ENCODE measurements around the gene CDK6.

Gene CDK6

GRCh38 chr7:92723943-92724342 lies 112.4 kb downstream of the CDK6 start:
- TF ChIP-seq, protein P1, sequence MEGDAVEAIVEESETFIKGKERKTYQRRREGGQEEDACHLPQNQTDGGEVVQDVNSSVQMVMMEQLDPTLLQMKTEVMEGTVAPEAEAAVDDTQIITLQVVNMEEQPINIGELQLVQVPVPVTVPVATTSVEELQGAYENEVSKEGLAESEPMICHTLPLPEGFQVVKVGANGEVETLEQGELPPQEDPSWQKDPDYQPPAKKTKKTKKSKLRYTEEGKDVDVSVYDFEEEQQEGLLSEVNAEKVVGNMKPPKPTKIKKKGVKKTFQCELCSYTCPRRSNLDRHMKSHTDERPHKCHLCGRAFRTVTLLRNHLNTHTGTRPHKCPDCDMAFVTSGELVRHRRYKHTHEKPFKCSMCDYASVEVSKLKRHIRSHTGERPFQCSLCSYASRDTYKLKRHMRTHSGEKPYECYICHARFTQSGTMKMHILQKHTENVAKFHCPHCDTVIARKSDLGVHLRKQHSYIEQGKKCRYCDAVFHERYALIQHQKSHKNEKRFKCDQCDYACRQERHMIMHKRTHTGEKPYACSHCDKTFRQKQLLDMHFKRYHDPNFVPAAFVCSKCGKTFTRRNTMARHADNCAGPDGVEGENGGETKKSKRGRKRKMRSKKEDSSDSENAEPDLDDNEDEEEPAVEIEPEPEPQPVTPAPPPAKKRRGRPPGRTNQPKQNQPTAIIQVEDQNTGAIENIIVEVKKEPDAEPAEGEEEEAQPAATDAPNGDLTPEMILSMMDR (IDR thresholded peaks at IDR 0.05; ENCODE audit: insufficient read depth, low read depth, low read length, missing control alignments): no peak
- no peak for DNase-seq (ENCODE audit: low read depth)
- H3K4me3 ChIP-seq (ENCODE audit: low read length): no peak overlapping the region

DNA sequence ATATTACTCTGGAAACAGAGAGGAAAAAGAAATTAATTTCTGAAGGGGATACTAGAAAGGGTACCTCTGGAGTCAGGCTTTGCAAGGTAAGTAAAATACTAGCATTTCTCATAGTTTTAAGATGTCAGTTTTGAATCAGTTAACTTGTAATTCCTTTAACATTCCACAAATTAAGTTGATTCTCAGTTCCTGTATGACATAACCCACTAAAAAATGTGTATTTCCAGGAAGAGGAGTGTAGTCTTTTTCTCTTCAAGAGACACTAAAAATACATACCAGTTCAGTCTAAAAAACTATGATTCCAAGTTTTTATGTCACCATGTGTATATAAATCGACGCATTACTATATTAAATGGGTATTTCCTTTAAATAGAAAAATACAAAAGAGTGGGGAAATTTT lies 113.2 kb downstream of the CDK6 start:
- no peak overlapping the region for H3K4me3 ChIP-seq (ENCODE audit: low read length)
- TF ChIP-seq, protein P1 (IDR thresholded peaks at IDR 0.05; ENCODE audit: insufficient read depth, low read depth, low read length, missing control alignments): no peak
- DNase-seq (ENCODE audit: low read depth): no peak

- TF ChIP-seq, protein P1 (IDR thresholded peaks at IDR 0.05; ENCODE audit: insufficient read depth, low read depth, low read length, missing control alignments): no peak
- peak; percentile 37 for DNase-seq (ENCODE audit: low read depth)
These were observed 113.8 kb downstream of the CDK6 start for GRCh38 chr7:92722541-92722940.

DNA sequence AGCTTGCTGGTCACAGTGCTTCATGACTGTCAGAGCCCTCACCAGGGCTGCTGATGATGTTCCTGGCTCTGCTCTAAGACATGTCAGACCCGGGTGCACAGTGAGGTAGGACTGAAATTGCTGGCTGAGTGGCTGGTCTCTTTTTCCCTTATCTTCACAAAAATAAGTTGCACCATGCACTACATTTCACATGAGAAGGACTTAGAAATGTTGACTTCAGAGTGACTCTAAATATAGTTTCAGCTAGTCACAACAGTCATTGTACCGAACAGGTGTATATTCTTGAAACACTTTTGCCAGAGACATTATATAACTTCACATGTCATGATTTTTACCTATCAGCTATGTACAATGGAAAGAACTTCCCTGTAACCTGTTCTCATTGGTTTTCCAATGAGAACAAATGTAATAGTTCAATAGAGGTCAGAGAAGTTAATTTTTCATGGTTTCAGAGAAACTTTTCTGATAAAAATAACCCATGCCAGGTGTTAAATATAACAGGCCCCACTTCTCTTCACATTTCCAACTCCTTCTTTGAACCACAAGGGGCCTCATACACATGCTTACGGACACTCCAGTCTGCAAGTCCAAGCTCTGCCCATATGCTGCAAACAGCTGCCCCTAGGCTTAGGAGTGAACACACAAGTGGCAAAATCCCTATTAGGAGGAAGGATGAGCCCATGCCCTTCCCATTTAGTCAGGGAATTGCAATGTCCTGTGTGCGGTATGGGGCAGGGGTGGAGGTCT lies 115.6 kb downstream of the CDK6 start:
- DNase-seq (ENCODE audit: low read depth): no peak
- TF ChIP-seq, protein P1 (IDR thresholded peaks at IDR 0.05; ENCODE audit: insufficient read depth, low read depth, low read length, missing control alignments): no peak
- H3K4me3 ChIP-seq (ENCODE audit: low read length): no peak overlapping the region

More at GRCh38 chr7:92722541-92722940, 113.8 kb downstream of the CDK6 start:
- no peak overlapping the region for H3K4me3 ChIP-seq (ENCODE audit: low read length)

GRCh38 chr7:92717993-92718716 lies 118.2 kb downstream of the CDK6 start:
- DNase-seq (ENCODE audit: low read depth): peak; percentile 74
- peak overlapping the region; percentile 20 for H3K4me3 ChIP-seq (ENCODE audit: low read length)
- TF ChIP-seq, protein P1 (IDR thresholded peaks at IDR 0.05; ENCODE audit: insufficient read depth, low read depth, low read length, missing control alignments): no peak

DNA sequence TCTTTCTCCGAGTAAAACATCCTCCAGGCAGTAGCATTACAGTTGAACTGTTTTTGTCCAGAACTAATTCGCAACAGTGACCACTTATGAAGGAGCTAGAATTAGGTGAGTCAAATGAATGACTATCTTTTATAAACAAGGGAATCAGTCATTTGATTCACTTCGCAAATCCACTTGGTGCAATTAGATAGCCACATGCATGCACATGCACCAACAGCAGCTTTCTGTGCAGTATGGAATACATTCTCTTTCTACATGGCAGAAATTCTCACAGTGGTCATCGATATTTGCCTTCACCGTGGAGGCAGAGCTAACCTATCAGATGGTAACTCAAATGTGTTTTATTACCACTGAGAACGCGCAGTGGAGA lies 118.8 kb downstream of the CDK6 start:
- TF ChIP-seq, protein P1 (IDR thresholded peaks at IDR 0.05; ENCODE audit: insufficient read depth, low read depth, low read length, missing control alignments): no peak
- peak overlapping the region; percentile 20 for H3K4me3 ChIP-seq (ENCODE audit: low read length)
- peak; percentile 68 for DNase-seq (ENCODE audit: low read depth)

All from epithelial cell of esophagus (primary cell).